Nephron (organoid): ENCODE results near the gene XK.

Source experiments
- H3K27ac Mint-ChIP-seq, 3 experiments: 2 replicates each; pipeline ENCODE4 v1.8.0; 2020; ENCODE audit warnings: mixed read lengths in 3 of 3, mild to moderate bottlenecking in 2 of 3, moderate library complexity in 1 of 3
- H3K27me3 Mint-ChIP-seq: 2 replicates; pipeline ENCODE4 v1.8.0; 2021; ENCODE audit warnings: low read depth, mild to moderate bottlenecking, moderate library complexity, mixed read lengths
- H3K36me3 Mint-ChIP-seq: 2 replicates; pipeline ENCODE4 v1.8.0; 2020; ENCODE audit warnings: low read depth, mixed read lengths
- H3K4me1 Mint-ChIP-seq: 2 replicates; pipeline ENCODE4 v1.8.0; 2020; ENCODE audit warnings: mixed read lengths
- H3K4me3 Mint-ChIP-seq, 3 experiments: 2 replicates each; pipeline ENCODE4 v1.8.0; 2020; ENCODE audit warnings: mild to moderate bottlenecking in 3 of 3, mixed read lengths in 3 of 3, moderate library complexity in 2 of 3
- H3K9me3 Mint-ChIP-seq: 2 replicates; pipeline ENCODE4 v1.8.0; 2020; ENCODE audit warnings: mixed read lengths
- TF ChIP-seq, protein P1 (sequence below), 3 experiments: fragments of 200-600 bp; sonication (generic); IDR thresholded peaks; one replicate each; pipeline ENCODE4 v1.5.0; 2021; ENCODE audit warnings: antibody characterized with exemption in 3 of 3; ENCODE audit not compliant: unreplicated experiment in 3 of 3

XK gene

DNA sequence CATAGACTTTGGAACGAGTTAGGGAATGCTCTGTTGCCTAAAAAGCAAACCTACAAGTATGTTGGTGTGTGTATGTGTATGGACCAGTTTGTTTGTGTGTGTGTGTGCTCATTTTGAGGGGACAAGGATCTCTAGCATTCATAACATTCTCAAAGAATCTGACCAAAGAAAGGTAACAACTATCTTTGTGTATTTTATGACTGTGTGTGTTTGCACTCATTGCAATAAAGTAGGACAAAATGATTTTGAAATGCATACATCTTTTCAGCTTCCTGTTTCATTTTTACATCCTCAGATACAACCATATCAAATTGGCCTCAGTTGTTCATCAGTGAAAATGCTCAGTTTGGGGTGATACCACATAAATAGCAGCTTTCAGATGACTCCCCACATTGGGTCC lies 8.3 kb upstream of the XK start:
- no peak overlapping the region for H3K27ac Mint-ChIP-seq
- H3K9me3 Mint-ChIP-seq = no peaks in the 10 kb centered on the region
- H3K27me3 Mint-ChIP-seq = no peaks in the 10 kb centered on the region
- TF ChIP-seq, protein P1, sequence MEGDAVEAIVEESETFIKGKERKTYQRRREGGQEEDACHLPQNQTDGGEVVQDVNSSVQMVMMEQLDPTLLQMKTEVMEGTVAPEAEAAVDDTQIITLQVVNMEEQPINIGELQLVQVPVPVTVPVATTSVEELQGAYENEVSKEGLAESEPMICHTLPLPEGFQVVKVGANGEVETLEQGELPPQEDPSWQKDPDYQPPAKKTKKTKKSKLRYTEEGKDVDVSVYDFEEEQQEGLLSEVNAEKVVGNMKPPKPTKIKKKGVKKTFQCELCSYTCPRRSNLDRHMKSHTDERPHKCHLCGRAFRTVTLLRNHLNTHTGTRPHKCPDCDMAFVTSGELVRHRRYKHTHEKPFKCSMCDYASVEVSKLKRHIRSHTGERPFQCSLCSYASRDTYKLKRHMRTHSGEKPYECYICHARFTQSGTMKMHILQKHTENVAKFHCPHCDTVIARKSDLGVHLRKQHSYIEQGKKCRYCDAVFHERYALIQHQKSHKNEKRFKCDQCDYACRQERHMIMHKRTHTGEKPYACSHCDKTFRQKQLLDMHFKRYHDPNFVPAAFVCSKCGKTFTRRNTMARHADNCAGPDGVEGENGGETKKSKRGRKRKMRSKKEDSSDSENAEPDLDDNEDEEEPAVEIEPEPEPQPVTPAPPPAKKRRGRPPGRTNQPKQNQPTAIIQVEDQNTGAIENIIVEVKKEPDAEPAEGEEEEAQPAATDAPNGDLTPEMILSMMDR (IDR thresholded peaks at IDR 0.05; ENCODE audit: unreplicated experiment in 3 of 3) = no peak
- H3K4me1 Mint-ChIP-seq = no peaks in the 10 kb centered on the region
- no peaks in the 10 kb centered on the region for H3K36me3 Mint-ChIP-seq
- no peak overlapping the region for H3K4me3 Mint-ChIP-seq

GRCh38 chrX:37677765-37678164 lies 7.8 kb upstream of the XK start:
- no peaks in the 10 kb centered on the region for H3K9me3 Mint-ChIP-seq
- H3K27ac Mint-ChIP-seq = no peak overlapping the region
- no peaks in the 10 kb centered on the region for H3K27me3 Mint-ChIP-seq
- no peaks in the 10 kb centered on the region for H3K4me1 Mint-ChIP-seq
- TF ChIP-seq, protein P1 (IDR thresholded peaks at IDR 0.05; ENCODE audit: unreplicated experiment in 3 of 3) = no peak
- H3K36me3 Mint-ChIP-seq = no peaks in the 10 kb centered on the region
- no peak overlapping the region for H3K4me3 Mint-ChIP-seq

DNA sequence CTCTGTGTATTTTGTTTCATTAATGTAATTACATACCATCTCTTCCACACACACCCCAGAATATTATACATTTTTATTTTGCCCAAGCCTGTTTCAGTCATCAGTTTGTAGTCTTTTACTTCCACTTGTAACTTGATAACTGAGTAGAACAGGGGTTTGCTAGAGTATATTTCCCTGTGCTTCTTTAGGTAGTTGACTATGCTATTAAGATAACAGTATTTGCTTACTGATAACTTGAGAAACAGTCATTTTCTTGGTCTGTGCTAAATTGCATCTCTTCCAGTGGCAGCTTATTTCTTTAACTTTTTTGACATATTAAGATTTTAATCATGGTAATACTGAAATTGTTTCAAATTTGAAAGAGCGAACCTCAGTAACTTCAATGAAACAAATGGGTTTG lies 7.0 kb upstream of the XK start:
- H3K36me3 Mint-ChIP-seq = no peaks in the 10 kb centered on the region
- no peaks in the 10 kb centered on the region for H3K27me3 Mint-ChIP-seq
- TF ChIP-seq, protein P1 (IDR thresholded peaks at IDR 0.05; ENCODE audit: unreplicated experiment in 3 of 3) = no peak
- no peak overlapping the region for H3K27ac Mint-ChIP-seq
- H3K4me1 Mint-ChIP-seq = no peaks in the 10 kb centered on the region
- no peaks in the 10 kb centered on the region for H3K9me3 Mint-ChIP-seq
- no peak overlapping the region for H3K4me3 Mint-ChIP-seq

DNA sequence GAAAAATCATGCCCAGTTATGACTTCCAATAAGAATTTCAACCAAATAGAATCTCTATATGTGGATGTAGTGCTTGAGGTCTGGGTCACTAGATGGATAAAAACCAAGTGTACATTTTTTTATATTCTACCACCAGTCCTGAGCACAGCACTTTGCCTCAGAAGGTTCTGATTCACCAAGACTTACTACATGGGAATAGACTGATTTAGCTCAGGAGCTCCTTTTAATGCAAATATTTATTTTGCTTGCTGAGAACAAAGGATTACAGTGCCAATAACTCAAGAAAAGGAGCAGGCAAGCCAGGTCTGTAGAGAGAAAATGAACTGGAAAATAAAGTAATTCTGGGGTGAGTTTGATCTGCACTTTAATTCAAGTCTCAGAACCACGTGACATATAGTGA lies 6.4 kb upstream of the XK start:
- Mint-ChIP-seq H3K4me1 (peaks cover 2% of the 10 kb centered on the region), H3K27ac (no peak overlapping the region), H3K4me3 (no peak overlapping the region), H3K27me3 (no peaks in the 10 kb centered on the region), H3K36me3 (no peaks in the 10 kb centered on the region), H3K9me3 (no peaks in the 10 kb centered on the region)
- TF ChIP-seq, protein P1 (IDR thresholded peaks at IDR 0.05; ENCODE audit: unreplicated experiment in 3 of 3) = no peak

- H3K4me1 Mint-ChIP-seq = peaks cover 9% of the 10 kb centered on the region
- no peaks in the 10 kb centered on the region for H3K36me3 Mint-ChIP-seq
- TF ChIP-seq, protein P1 (IDR thresholded peaks at IDR 0.05; ENCODE audit: unreplicated experiment in 3 of 3) = no peak
- no peak overlapping the region for H3K27ac Mint-ChIP-seq
- no peaks in the 10 kb centered on the region for H3K9me3 Mint-ChIP-seq
- H3K27me3 Mint-ChIP-seq = no peaks in the 10 kb centered on the region
- H3K4me3 Mint-ChIP-seq = no peak overlapping the region
Measured at GRCh38 chrX:37679888-37680287, 5.7 kb upstream of the XK start.

DNA sequence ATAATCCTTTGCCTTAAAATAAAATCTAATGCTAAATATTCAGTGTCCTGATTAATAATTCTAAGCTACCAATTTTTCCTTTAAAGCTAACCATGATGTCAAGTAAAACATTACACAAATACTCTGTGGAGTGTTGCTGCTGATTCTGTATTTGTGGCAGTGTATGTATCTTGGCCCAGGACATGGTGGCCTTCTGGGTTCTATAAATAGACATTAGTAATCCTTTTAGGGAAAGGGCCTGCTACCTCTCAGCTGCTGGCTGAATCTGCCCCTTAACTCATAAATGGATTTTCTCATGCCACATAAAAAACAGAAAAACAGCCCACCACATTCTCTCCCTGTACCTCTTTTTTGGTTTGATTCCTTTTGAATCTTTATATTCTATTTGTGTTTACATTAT lies 1.2 kb upstream of the XK start:
- TF ChIP-seq, protein P1 (IDR thresholded peaks at IDR 0.05; ENCODE audit: unreplicated experiment in 3 of 3) = no peak

More for the DNA sequence above, 1.2 kb upstream of the XK start:
- Mint-ChIP-seq H3K27ac (peak overlapping the region in 1 of 3 experiments; percentile 21), H3K4me1 (peaks cover 10% of the 10 kb centered on the region), H3K4me3 (peak overlapping the region; percentile 51 to 75 (median 66)), H3K27me3 (peaks cover 5% of the 10 kb centered on the region), H3K36me3 (no peaks in the 10 kb centered on the region), H3K9me3 (no peaks in the 10 kb centered on the region)
